Gastroesophageal sphincter (tissue), 4 donors: ENCODE data around the gene METTL25B. TPM values are rescaled to one million over a fixed set of nuclear protein-coding genes. Genes with fewer than 3 reads are reported as not detected.

Experiments used
- ATAC-seq: fragments of 150-250 bp; one replicate; pipeline ENCODE4 v1.9.1; 2016; ENCODE audit warnings: mild to moderate bottlenecking, moderate library complexity
- H3K27ac ChIP-seq, 4 donors: fragments of 200-600 bp; sonication (generic) in 3 of 4; 1 replicate in 3 of 4; 2 replicates in 1 of 4; pipeline ENCODE4 v1.5.1; 2016 to 2019
- H3K27me3 ChIP-seq: fragments of 200-600 bp; sonication (generic); one replicate; pipeline ENCODE4 v1.5.1; 2019
- H3K36me3 ChIP-seq, 2 donors: fragments of 200-600 bp; sonication (generic); one replicate each; pipeline ENCODE4 v1.5.1; 2019; ENCODE audit warnings: control low read depth in 1 of 2
- H3K4me1 ChIP-seq, 3 donors: fragments of 200-600 bp; sonication (generic); 1 replicate in 2 of 3; 2 replicates in 1 of 3; pipeline ENCODE4 v1.5.1; 2016 to 2019; ENCODE audit warnings: control low read depth in 2 of 3
- H3K4me3 ChIP-seq, 2 donors: fragments of 200-600 bp; sonication (generic); one replicate each; pipeline ENCODE4 v1.5.1; 2019; ENCODE audit warnings: mild to moderate bottlenecking in 1 of 2, moderate library complexity in 1 of 2
- H3K9me3 ChIP-seq, 3 donors: fragments of 200-600 bp; sonication (generic); one replicate each; pipeline ENCODE4 v1.5.1; 2017 to 2019; ENCODE audit warnings: control low read depth in 2 of 3
- CTCF ChIP-seq, 4 experiments: fragments of 200-600 bp in 2 of 4; fragments of 450-650 bp in 2 of 4; sonication (generic) in 1 of 4; IDR thresholded peaks; one replicate each; pipeline ENCODE4 v1.5.1; 2017 to 2019; ENCODE audit warnings: antibody characterized with exemption in 4 of 4, mild to moderate bottlenecking in 2 of 4, moderate library complexity in 2 of 4
- EP300 ChIP-seq: sonication (generic); formaldehyde crosslinking; IDR thresholded peaks from one replicate; pipeline ENCODE4 v1.6.1; 2017; ENCODE audit warnings: antibody characterized with exemption, mild to moderate bottlenecking
- POLR2A ChIP-seq, 2 donors: fragments of 450-650 bp; IDR thresholded peaks; one replicate each; pipeline ENCODE4 v1.6.1; 2017; ENCODE audit warnings: antibody characterized with exemption in 2 of 2, mild to moderate bottlenecking in 2 of 2, moderate library complexity in 1 of 2
- POLR2AphosphoS5 ChIP-seq: sonication (generic); formaldehyde crosslinking; IDR thresholded peaks from one replicate; pipeline ENCODE4 v1.6.1; 2017; ENCODE audit warnings: antibody characterized with exemption
- whole genome bisulfite sequencing, 2 donors: methylation state at CpG; one replicate each; pipeline ENCODE4 v1.1.5; 2018; ENCODE audit warnings: low coverage in 1 of 2; 5-methylcytosine and 5-hydroxymethylcytosine counted together
- total RNA-seq, 4 donors: library from RNA; depleted of rRNA; stranded (reverse); fragments of >200 nt; gene quantifications; one replicate each; pipeline ENCODE4 v1.1.0, GENCODE V29; 2016

Gene METTL25B
- total RNA-seq, 4 donors from 2014 or later, result 8.4 to 29.0 (median 17.4) TPM

GRCh38 chr1:156745881-156746280, 17.6 kb downstream of the METTL25B start:
- TF ChIP-seq POLR2AphosphoS5 (no peak), CTCF (IDR thresholded peaks at IDR 0.05) (no peak), POLR2A (IDR thresholded peaks at IDR 0.05) (no peak)
- Histone ChIP-seq H3K4me3 (peak overlapping the region in 1 of 2 donors; percentile 98), H3K4me1 (peaks cover 3 to 69% (median 32%) of the 10 kb centered on the region in 3 donors), H3K36me3 (peaks cover 0 to 37% of the 10 kb centered on the region in 2 donors), H3K27ac (peak overlapping the region; percentile 92 to 100 (median 98)), H3K9me3 (no peaks in the 10 kb centered on the region), H3K27me3 (no peaks in the 10 kb centered on the region)
- WGBS, 2 donors, result 25 to 52% methylated on average over 2 to 3 of the region's 3 CpGs
- no peak for ATAC-seq

GRCh38 chr1:156746406-156746727, 18.1 kb downstream of the METTL25B start:
- Histone ChIP-seq H3K27me3 (no peaks in the 10 kb centered on the region), H3K9me3 (no peaks in the 10 kb centered on the region), H3K4me3 (peak overlapping the region; percentile 48 to 98), H3K4me1 (peaks cover 3 to 67% (median 32%) of the 10 kb centered on the region in 3 donors), H3K36me3 (peaks cover 0 to 37% of the 10 kb centered on the region in 2 donors), H3K27ac (peak overlapping the region; percentile 92 to 100 (median 98))
- no peak for TF ChIP-seq POLR2A (IDR thresholded peaks at IDR 0.05)
- no peak for TF ChIP-seq EP300
- no peak for TF ChIP-seq CTCF (IDR thresholded peaks at IDR 0.05)
- no peak for TF ChIP-seq POLR2AphosphoS5
- 80% methylated on average over 2 of the region's 9 CpGs; no CpG with 5 or more reads in 1 of the 2 donors for WGBS, 2 donors
- ATAC-seq, result no peak

GRCh38 chr1:156746728-156747631, 18.7 kb downstream of the METTL25B start:
- peaks cover 0 to 34% of the 10 kb centered on the region in 2 donors for H3K36me3 ChIP-seq
- H3K4me1 ChIP-seq, result peaks cover 3 to 61% (median 32%) of the 10 kb centered on the region in 3 donors
- ATAC-seq, result peak; percentile 77
- WGBS, 2 donors, result 0 to 5% methylated on average over 1 to 6 of the region's 29 CpGs
- H3K9me3 ChIP-seq, result no peaks in the 10 kb centered on the region
- peak overlapping the region; percentile 48 to 98 for H3K4me3 ChIP-seq
- peak overlapping the region; percentile 92 to 100 (median 98) for H3K27ac ChIP-seq
- H3K27me3 ChIP-seq, result no peaks in the 10 kb centered on the region
- TF ChIP-seq POLR2A (IDR thresholded peaks at IDR 0.05) (peak; percentile 20 to 28), CTCF (IDR thresholded peaks at IDR 0.05) (peak in 1 of 4 experiments; percentile 29), POLR2AphosphoS5 (peak; percentile 58), EP300 (no peak)

GRCh38 chr1:156747742-156748669, 19.7 kb downstream of the METTL25B start:
- Histone ChIP-seq H3K36me3 (peaks cover 0 to 24% of the 10 kb centered on the region in 2 donors), H3K4me3 (peak overlapping the region; percentile 97 to 98), H3K27me3 (no peaks in the 10 kb centered on the region), H3K27ac (peak overlapping the region; percentile 92 to 100 (median 98)), H3K4me1 (peaks cover 3 to 68% (median 38%) of the 10 kb centered on the region in 3 donors), H3K9me3 (no peaks in the 10 kb centered on the region)
- no peak for ATAC-seq
- TF ChIP-seq POLR2AphosphoS5 (no peak), EP300 (no peak), CTCF (IDR thresholded peaks at IDR 0.05) (no peak), POLR2A (IDR thresholded peaks at IDR 0.05) (no peak)
- WGBS, 2 donors, result 0 to 10% methylated on average over 4 to 8 of the region's 8 CpGs
